Stimulated activated CD4-positive, alpha-beta T cell treated with anti-CD3 and anti-CD28 coated beads, Interleukin-1b, Interleukin-23, amount 100 ng/mL, for 24 hours (primary cell): ENCODE measurements around the gene ERG28.
"Not testable (repeated sequence)": the region's sequence is repeated elsewhere in the genome, so short reads cannot be mapped to it uniquely, and the experiment has no call there.

ENCODE experiments used
- DNase-seq, 4 experiments: peaks; one replicate each; pipeline ENCODE4 v3.0.0-alpha.2; 2020; ENCODE audit warnings: low read depth in 4 of 4, low spot score in 1 of 4

The ERG28 gene

DNA sequence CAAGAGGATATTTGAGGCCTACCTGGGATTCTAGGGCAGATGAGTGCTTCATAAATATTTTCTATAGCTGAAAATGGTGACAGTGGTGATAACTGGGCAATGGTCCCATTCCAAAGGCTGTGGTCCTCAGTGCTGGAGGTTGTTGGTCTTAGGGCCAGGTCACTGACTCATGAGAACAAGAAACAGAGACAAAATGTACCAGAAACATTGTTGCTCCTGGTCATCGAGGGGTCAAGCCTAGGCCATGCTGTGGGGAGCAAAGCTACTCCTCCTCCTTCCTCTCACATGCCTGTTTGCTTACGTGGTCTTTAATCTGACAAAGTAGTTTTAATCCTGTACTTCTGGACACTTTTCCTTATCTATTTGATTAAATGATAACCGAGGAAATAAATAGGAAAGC lies 33.8 kb downstream of the ERG28 start:
- no peak for DNase-seq

DNA sequence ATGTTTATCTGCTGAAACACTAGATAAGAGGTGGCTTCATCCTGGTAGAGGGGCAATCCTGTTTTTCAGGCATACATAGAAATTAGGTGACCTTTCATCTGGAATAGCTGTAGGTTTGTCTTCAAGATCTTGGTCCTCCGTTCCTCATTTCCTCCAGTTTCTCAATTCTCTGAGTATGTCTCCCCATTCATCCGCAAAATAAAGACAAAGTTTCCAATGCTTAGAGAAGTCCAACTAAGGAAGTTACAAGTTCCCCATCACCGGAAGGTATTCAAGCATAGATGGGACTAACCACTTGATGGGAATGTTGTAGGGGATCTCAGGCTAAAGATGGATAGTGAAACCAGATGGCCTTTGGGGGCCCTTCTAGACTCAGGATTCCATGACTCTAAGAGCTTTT lies 34.3 kb downstream of the ERG28 start:
- DNase-seq = no peak

DNA sequence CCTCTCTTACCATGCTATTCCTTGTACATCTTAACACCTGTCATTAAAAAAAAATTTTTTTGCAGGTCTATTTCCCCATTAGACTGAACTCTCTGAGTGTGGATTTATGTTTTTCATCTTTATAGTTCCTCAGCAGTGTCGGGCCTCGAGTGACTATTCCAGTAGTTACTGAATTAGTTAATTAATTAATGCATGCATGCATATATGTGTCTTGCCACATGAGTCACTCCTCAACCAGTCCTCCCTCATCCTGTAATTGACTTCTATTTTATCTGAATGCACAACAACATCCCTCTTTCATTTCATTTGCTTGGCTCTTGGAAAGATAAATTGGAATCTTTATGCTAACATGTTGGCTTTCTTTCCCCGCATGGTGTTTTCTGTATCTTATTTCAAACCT lies 35.6 kb downstream of the ERG28 start:
- no peak for DNase-seq

DNA sequence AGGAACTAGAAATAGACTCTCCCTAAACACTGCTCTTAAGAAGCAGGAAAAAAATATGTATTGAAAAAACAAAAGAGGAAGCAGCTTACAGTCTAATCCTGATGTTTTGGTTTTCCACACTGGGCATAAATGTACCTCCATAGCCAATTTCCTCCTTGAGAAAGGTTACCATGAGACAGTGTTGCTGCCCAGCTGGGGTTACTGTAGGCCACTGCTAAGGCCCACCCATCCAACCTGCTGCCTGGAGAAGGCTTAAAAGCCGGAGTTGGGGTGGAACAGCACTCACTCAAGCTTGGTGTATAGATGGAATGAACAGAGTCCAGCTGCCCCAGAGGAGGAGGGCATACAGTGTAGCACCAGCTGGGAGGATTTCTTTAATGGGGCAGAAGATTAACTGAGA lies 41.1 kb downstream of the ERG28 start:
- DNase-seq = no peak

DNA sequence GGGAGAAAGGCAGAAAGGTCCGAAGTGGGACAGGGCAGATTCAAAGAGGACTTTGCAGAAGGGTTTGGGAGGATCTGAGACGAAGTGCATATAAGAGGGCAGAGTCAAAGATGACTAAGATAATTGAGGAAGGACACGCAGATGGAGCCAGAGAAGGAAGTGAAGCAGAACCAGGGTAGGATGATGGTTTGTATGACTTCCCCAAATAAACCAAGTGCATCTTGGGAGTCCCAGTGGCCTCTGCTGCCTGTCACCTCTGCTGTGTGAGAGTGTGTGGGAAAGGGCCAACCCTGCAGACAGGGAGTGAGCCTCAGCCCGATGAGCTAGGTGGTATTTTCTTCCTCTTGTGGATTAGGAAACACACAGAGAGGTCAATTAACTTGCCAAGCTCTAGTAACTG lies 45.5 kb downstream of the ERG28 start:
- DNase-seq = no peak

DNA sequence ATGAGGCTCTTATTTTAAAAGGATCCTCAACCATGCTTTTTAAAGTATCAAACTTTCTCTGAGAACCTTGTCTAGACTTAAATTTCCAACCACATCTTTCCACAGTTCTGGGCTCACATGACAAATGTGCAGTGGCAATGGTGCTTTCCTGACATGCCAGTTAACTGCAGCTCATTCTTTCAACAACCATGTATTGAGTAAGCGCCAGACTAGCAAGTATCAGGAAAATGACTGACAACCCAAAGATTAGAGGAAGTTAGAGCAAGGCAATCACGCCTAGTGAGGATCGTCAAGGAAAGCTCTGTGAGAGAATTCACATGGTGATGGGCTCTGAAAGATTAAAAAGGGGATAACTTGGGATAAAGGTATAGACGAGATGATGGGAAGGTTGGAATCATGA lies 46.5 kb downstream of the ERG28 start:
- DNase-seq = no peak

DNA sequence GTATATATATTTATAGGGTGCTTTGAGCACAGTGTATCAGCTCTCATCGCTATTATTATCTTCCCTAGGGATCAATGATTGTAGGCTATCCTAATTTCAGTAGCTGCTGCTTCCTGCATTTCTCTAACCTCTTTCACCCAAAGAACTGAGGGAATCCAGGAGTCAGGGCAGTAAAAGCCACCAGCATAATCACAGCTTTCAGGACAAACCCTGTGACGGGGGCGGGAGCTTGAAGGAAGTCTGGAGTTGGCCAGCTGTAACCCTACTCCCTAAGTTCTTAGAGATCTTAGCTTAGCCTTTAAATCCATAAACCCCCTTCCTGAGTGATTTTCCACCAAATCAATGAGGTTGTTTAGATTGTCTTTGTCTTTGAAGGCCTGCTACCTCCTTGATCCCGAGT lies 48.5 kb downstream of the ERG28 start:
- DNase-seq = no peak

DNA sequence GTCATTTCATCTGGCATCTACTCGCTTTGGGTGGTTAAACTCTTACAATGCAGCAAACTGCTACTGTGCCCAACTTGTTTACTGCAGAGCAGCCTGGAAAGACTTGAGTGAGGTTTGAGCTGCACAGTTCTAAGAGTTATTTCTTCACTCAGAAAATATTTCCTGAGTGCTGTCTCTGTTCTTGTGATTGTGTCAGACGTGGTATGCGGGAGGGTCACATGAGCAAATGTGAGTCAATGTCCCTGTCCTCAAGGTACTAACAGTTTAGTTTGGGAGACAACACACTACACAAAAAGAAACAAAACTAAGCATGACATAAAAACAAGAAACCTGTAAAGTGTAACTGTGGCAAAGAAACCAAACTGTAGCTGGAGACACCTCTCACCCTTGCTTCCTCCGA lies 49.8 kb downstream of the ERG28 start:
- DNase-seq = no peak

DNA sequence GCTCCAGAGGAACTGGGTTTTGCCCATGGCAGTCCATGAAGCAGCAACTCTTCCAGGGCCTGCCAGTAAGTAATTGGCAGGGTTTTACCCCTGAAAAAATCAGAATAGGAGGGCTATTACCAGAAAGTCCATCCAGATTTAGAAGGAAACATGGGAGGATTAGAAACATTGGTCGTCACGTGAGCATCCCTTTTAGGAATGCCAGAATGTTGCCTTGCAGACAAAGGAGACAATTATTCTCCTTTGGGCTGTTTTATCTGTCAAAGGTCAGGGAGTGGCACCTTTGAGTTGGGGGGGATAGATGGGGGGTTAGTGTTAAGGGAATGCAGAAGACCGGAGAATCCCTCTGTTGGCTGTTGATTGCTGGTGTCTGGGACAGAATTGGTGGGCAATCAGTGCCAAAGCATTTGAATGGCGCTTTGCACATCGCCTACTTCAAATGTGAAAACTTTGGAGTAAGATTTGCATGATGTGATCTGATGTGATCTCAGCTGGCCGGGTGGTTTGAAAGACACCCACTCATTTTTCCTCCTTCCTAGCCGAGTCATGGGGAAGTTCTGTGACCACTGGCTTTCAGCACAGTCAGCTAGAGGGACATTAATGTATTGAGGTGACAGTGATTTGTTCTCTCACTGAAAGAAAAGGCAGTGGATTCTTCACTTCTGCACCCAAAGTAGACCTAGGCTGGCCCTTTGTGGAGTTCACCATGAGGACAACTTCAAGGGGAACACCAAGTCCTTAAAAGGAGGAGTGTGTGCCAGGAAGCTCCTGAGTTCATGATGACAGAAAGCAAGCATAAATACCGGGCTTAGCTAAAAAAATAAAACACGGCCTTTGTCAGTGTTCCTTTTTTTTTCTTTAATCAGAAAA lies 50.8 kb downstream of the ERG28 start:
- DNase-seq = no peak

DNA sequence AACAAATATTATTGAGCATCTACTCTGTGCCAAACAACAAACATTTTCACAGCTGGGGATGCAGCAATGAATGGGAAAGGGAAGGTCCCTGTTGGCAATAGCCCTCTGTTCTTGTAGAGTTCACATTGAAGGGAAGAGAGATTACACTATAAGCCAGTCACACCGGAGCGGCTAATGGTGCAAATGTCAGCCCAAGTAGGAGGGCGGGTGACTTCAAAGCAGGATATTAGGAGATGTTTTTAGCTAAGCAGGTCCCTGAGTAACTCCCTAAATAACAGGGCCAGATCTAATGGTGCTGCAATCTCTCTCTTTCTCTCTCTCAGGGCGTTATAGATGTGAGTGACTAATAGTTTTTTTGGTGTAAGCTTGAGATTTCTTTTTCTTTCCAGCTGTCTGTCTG lies 51.6 kb downstream of the ERG28 start:
- no peak for DNase-seq

DNA sequence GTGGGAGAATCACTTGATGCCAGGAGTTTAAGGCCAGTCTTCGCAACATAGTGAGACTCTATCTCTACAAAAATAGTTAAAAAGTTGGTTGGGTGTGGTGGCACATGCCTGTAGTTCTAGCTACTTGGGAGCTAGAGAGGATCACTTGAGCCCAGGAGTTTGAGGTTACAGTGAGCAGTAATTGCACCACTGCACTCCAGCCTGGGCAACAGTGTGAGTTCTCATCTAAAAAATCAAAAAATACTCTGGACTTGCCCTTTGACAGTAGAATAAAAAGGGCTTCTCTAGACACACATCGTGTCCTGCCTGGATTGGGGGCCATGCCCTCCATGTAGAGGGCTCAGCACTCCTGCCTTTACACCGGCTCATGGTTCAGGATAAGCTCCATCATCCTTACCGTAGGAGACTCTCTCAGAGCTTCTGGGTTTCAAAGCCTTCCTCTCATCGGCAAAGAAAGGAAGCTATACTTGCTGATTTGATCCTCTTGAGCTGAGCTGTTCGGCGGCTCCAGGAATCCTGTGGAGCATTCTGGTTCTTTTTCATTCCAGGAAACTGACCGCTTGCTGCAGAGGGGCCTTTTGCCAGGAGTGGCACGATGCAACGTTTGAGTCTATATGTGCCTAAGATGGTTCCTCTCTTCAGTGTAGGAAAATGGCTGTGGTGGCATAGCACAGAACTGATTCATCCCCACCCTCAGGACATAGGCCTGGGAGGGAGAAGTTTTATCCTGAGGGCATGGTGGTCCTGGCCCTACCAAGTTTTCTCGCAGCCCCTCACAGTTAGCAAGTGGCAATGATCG lies 52.6 kb downstream of the ERG28 start:
- no peak for DNase-seq

DNA sequence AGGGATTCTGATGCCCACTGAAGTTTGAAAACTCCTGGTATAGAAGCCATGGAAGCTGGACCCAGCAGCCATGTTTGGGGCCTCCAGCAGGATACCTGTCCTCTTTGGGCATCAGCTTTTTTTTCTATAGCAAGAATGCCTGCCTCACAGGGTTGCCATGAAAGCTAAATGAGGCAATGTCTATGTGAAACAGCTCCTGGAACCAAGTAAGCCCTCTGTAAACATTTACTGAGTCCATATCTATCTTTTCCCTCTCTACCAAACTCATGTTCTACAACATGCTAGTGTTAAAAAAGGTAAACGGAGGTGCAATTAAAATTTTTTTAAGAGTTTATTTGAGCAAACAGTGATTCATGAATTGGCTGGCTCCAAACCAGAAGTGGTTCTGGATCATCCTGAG lies 53.6 kb downstream of the ERG28 start:
- DNase-seq = no peak

DNA sequence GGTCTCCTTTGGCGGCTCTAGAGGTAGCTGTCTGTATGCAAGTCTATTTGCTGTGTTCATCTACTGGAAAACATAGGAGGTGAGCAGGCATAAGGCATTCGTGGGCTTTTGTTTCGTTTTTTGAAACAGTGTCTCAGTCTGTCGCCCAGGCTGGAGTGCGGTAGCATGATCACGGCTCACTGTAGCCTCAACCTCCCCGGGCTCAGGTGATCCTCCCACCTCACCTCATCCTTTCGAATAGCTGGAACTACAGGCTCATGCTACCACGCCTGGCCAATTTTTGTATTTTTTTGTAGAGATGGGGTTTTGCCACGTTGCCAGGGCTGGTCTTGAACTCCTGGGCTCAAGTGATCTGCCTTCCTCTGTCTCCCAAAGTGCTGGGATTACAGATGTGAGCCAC lies 54.8 kb downstream of the ERG28 start:
- DNase-seq = no peak

DNA sequence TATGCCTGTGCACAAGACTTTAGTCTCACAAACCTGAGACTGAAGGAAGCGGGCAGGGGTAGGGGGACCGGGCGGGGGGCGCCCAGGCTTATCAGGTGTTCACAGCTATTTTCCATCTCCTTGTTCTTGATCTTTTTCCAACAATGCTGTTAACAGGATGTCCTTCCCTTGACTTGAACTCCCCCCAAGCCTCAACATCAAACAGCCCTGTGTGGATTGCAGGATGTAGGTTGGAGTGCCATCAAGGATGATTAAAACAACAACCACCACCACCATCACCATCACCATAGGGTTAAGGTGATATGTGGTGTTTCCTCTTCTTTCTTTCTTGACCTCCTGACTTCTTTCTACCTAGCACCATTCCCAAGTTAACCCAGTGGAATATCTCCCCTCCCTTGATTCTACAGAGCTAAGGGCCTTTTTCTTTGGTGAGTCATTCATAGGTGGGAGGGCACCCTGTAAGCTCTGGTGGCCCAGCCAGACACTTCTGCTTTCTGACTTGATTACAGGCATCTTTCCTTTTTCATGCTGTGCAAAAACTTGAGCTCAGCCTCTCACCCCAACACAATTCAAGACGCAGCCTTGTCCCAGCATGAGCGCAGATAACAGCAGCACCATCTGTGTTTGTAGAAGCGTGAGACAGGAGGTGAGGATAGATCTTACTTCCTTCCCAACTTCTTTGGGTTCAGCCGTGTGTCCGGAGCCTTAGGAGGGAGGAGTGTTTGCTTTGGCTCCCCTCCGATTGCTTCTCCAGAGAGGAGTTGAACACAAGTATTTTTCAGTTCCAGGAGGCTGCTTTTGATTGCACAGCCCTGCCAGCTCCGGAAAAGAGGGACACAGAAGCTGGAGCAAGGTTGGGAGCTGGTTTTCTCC lies 55.5 kb downstream of the ERG28 start:
- no peak for DNase-seq

DNA sequence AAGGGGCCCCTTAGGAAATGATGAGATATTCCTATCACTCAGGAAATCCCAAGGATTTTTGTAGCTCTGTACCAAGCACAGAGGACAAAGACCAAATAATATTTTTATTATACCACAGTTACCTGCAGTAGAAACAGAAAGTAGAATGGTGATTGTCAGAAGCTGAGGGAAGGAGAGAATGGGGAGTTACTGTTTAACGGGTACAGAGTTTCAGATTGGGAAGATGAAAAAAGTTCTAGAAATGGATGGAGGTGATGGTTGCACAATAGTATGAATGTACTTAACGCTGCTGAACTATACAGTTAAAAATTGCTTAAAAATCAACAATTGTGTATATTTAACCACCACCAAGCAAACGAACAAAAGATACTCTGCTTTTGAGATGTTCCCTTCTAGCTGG lies 58.2 kb downstream of the ERG28 start:
- DNase-seq = no peak

DNA sequence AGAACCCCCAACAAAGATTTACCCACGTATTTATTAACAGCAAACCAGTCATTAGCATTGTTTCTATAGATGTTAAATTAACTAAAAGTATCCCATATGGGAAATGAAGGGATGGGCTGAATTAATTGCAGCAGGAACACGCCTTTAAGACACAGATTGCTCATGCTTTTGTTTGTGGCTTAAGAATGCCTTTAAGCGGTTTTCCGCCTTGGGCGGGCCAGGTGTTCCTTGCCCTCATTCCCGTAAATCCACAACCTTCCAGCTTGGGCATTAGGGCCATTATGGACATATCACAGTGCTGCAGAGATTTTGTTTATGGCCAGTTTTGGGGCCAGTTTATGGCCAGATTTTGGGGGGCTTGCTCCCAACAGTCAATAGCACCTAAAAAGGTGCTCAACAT lies 59.6 kb downstream of the ERG28 start:
- DNase-seq = not testable (repeated sequence)

DNA sequence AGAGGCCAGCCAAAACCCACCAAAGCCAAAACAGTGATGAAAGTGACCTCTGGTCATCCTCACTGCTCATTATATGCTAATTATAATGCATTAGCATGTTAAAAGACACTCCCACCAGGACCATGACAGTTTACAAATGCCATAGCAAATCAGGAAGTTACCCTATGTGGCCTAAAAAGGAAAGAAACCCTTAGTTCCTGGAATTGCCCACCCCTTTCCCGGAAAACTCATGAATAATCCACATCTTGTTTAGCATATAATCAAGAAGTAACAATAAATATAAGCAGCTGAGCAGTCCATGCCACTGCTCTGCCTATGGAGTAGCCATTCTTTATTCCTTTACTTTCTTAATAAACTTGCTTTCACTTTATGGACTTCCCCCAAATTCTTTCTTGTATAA lies 60.6 kb downstream of the ERG28 start:
- not testable (repeated sequence) for DNase-seq
